Liver (tissue), 9 donors: ENCODE measurements around the gene CSTA. TPM values are rescaled to one million over a fixed set of nuclear protein-coding genes. Genes with fewer than 3 reads are reported as not detected.

ENCODE experiments used
- DNase-seq: peaks from one replicate; pipeline ENCODE4 v3.0.0-alpha.2; 2017; ENCODE audit warnings: low spot score
- H3K27ac ChIP-seq, 2 donors: one replicate each; pipeline ENCODE4 v1.7.0; 2013; ENCODE audit warnings: inconsistent platforms in 2 of 2, low read length in 2 of 2, control low read depth in 1 of 2, low read depth in 1 of 2, mild to moderate bottlenecking in 1 of 2
- H3K27me3 ChIP-seq, 4 donors: one replicate each; pipeline versions ENCODE4 v1.6.1 to v1.7.0; 2013; ENCODE audit warnings: low read length in 3 of 4, inconsistent platforms in 1 of 4, mild to moderate bottlenecking in 1 of 4, moderate library complexity in 1 of 4; ENCODE audit not compliant: control insufficient read depth in 4 of 4, insufficient read depth in 4 of 4
- H3K36me3 ChIP-seq, 4 donors: one replicate each; pipeline versions ENCODE4 v1.6.1 to v1.7.0; 2013; ENCODE audit warnings: low read length in 3 of 4, mild to moderate bottlenecking in 3 of 4, low read depth in 1 of 4, moderate library complexity in 1 of 4; ENCODE audit not compliant: control insufficient read depth in 4 of 4, insufficient read depth in 3 of 4
- H3K4me1 ChIP-seq, 4 donors: one replicate each; pipeline versions ENCODE4 v1.6.1 to v1.7.0; 2013; ENCODE audit warnings: low read length in 3 of 4, mild to moderate bottlenecking in 3 of 4, moderate library complexity in 1 of 4; ENCODE audit not compliant: control insufficient read depth in 4 of 4, insufficient read depth in 4 of 4
- H3K4me3 ChIP-seq, 3 donors: one replicate each; pipeline versions ENCODE4 v1.6.1 to v1.7.0; 2013; ENCODE audit warnings: low read length in 3 of 3, control low read depth in 1 of 3, low read depth in 1 of 3, mild to moderate bottlenecking in 1 of 3
- H3K9ac ChIP-seq, 2 donors: one replicate each; pipeline ENCODE4 v1.7.0; 2013; ENCODE audit warnings: low read length in 2 of 2, mild to moderate bottlenecking in 2 of 2, moderate library complexity in 2 of 2, control low read depth in 1 of 2, low read depth in 1 of 2
- H3K9me3 ChIP-seq, 4 donors: one replicate each; pipeline versions ENCODE4 v1.6.1 to v1.7.0; 2013; ENCODE audit warnings: low read length in 3 of 4; ENCODE audit not compliant: control insufficient read depth in 4 of 4
- EGR1 ChIP-seq, 2 donors: IDR thresholded peaks; 2 replicates each; pipeline ENCODE4 v1.6.1; 2016 to 2018; ENCODE audit warnings: antibody characterized with exemption in 2 of 2, low read depth in 2 of 2
- FOXA1 ChIP-seq: IDR thresholded peaks from 2 replicates; pipeline ENCODE4 v1.6.1; 2016; ENCODE audit warnings: antibody characterized with exemption
- FOXA2 ChIP-seq: IDR thresholded peaks from 2 replicates; pipeline ENCODE4 v1.6.1; 2016; ENCODE audit warnings: antibody characterized with exemption
- GABPA ChIP-seq, 2 donors: IDR thresholded peaks in 1 of 2; conservative IDR thresholded peaks in 1 of 2; 2 replicates each; pipeline ENCODE4 v1.6.1; 2016; ENCODE audit warnings: antibody characterized with exemption in 2 of 2, mild to moderate bottlenecking in 1 of 2, moderate library complexity in 1 of 2
- HNF4A ChIP-seq, 2 donors: conservative IDR thresholded peaks; 2 replicates each; pipeline ENCODE4 v1.6.1; 2016; ENCODE audit warnings: antibody characterized with exemption in 2 of 2, mild to moderate bottlenecking in 2 of 2
- HNF4G ChIP-seq: IDR thresholded peaks from 2 replicates; pipeline ENCODE4 v1.6.1; 2016; ENCODE audit warnings: antibody characterized with exemption
- JUND ChIP-seq, 2 donors: IDR thresholded peaks; 2 replicates each; pipeline ENCODE4 v1.6.1; 2016; ENCODE audit warnings: antibody characterized with exemption in 2 of 2
- MAX ChIP-seq: IDR thresholded peaks from 2 replicates; pipeline ENCODE4 v1.6.1; 2016; ENCODE audit warnings: antibody characterized with exemption
- NR2F2 ChIP-seq: IDR thresholded peaks from 2 replicates; pipeline ENCODE4 v1.6.1; 2016; ENCODE audit warnings: antibody characterized with exemption
- RAD21 ChIP-seq, 2 donors: IDR thresholded peaks; 2 replicates each; pipeline ENCODE4 v1.6.1; 2016; ENCODE audit warnings: antibody characterized with exemption in 2 of 2, mild to moderate bottlenecking in 2 of 2
- REST ChIP-seq: IDR thresholded peaks from 2 replicates; pipeline ENCODE4 v1.6.1; 2016; ENCODE audit warnings: antibody characterized with exemption, mild to moderate bottlenecking
- RXRA ChIP-seq, 2 donors: IDR thresholded peaks; 2 replicates each; pipeline ENCODE4 v1.6.1; 2017 to 2018; ENCODE audit warnings: antibody characterized with exemption in 2 of 2, mild to moderate bottlenecking in 1 of 2
- SP1 ChIP-seq: IDR thresholded peaks from 2 replicates; pipeline ENCODE4 v1.6.1; 2018; ENCODE audit warnings: antibody characterized with exemption, mild to moderate bottlenecking
- TAF1 ChIP-seq: conservative IDR thresholded peaks from 2 replicates; pipeline ENCODE4 v1.6.1; 2016; ENCODE audit warnings: antibody characterized with exemption, mild to moderate bottlenecking
- YY1 ChIP-seq: IDR thresholded peaks from 2 replicates; pipeline ENCODE4 v1.6.1; 2016; ENCODE audit warnings: antibody characterized with exemption, mild to moderate bottlenecking
- WGBS: extraction: QIAGEN DNeasy Blood & Tissue Kit; methylation state at CpG from one replicate; pipeline ENCODE4 v1.1.7; 2013; 5-methylcytosine and 5-hydroxymethylcytosine counted together
- polyA plus RNA-seq, 2 donors: library from polyadenylated mRNA; stranded (reverse) in 1 of 2; unstranded in 1 of 2; fragments of 200-250 nt in 1 of 2; fragments of >200 nt in 1 of 2; fragmentation: Nextera tagmentation in 1 of 2; extraction: Ambion mirVana in 1 of 2; gene quantifications; one replicate each; pipeline versions ENCODE4 v1.2.1 to v1.2.3, GENCODE V29; 2013 to 2015
- total RNA-seq, 2 donors: library from RNA; depleted of rRNA; stranded (reverse); fragments of >200 nt; gene quantifications; one replicate each; pipeline ENCODE4 v1.2.3, GENCODE V29; 2014
- TF ChIP-seq, protein P1 (sequence below): fragments of 150-350 bp; IDR thresholded peaks from 2 replicates; pipeline ENCODE4 v1.5.1; 2017; ENCODE audit warnings: improper control_type of control experiment, low read depth, low read length; ENCODE audit not compliant: missing input control
- TF ChIP-seq, protein P2 (sequence below): IDR thresholded peaks from 2 replicates; pipeline ENCODE4 v1.6.1; 2016; ENCODE audit warnings: antibody characterized with exemption
- TF ChIP-seq, protein P3 (sequence below): IDR thresholded peaks from 2 replicates; pipeline ENCODE4 v1.6.1; 2016; ENCODE audit warnings: antibody characterized with exemption
- donor health status: healthy.
- donor health status: healthy.
- donor health status: healthy.
- donor health status: healthy.
- donor health status: healthy.

The CSTA gene
- total and polyA plus RNA-seq, 4 donors, result 1.5 to 6.6 (median 4.0) TPM

GRCh38 chr3:122284486-122284885 is 40.6 kb upstream of the CSTA start:
- no peaks in the 10 kb centered on the region for H3K4me1 ChIP-seq
- TF ChIP-seq HNF4G (no peak), FOXA2 (no peak), MAX (no peak), GABPA (IDR thresholded peaks at IDR 0.05 in 1 of 2, conservative IDR thresholded peaks at IDR 0.05 in 1 of 2) (no peak), REST (no peak), RAD21 (IDR thresholded peaks at IDR 0.05) (no peak), YY1 (no peak)
- TF ChIP-seq, protein P1, sequence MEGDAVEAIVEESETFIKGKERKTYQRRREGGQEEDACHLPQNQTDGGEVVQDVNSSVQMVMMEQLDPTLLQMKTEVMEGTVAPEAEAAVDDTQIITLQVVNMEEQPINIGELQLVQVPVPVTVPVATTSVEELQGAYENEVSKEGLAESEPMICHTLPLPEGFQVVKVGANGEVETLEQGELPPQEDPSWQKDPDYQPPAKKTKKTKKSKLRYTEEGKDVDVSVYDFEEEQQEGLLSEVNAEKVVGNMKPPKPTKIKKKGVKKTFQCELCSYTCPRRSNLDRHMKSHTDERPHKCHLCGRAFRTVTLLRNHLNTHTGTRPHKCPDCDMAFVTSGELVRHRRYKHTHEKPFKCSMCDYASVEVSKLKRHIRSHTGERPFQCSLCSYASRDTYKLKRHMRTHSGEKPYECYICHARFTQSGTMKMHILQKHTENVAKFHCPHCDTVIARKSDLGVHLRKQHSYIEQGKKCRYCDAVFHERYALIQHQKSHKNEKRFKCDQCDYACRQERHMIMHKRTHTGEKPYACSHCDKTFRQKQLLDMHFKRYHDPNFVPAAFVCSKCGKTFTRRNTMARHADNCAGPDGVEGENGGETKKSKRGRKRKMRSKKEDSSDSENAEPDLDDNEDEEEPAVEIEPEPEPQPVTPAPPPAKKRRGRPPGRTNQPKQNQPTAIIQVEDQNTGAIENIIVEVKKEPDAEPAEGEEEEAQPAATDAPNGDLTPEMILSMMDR, result no peak

DNA sequence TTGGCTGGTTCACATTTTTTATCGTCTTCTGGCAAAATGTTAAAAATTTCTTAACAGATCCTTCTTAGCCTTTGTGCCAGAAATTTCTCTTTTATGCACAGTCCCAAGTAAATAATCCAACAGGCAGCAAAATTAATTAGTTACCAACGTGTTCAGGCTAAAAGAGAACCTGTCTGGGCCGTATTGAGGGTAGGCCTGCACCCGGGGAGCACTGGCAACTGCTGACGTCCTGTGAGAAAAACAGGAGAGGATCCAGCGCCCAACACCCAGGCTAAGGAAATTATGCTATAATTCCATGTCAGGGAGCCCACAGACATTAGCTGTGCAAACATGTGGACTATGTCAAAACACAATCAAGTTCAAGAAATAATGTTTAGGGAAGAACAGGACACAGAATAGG is 30.7 kb upstream of the CSTA start:
- Histone ChIP-seq H3K27ac (no peak overlapping the region), H3K27me3 (no peaks in the 10 kb centered on the region), H3K4me1 (peaks cover 3 to 17% (median 10%) of the 10 kb centered on the region in 4 donors), H3K9me3 (no peaks in the 10 kb centered on the region), H3K36me3 (no peaks in the 10 kb centered on the region), H3K9ac (no peak overlapping the region), H3K4me3 (no peak overlapping the region)
- DNase-seq, result no peak
- 30% methylated on average over 6 of the region's 6 CpGs for WGBS
- no peak for TF ChIP-seq YY1
- TF ChIP-seq, protein P1, result no peak
- TF ChIP-seq TAF1, result no peak
- no peak for TF ChIP-seq RXRA (IDR thresholded peaks at IDR 0.05)
- TF ChIP-seq SP1, result no peak
- no peak for TF ChIP-seq NR2F2
- no peak for TF ChIP-seq RAD21 (IDR thresholded peaks at IDR 0.05)
- TF ChIP-seq MAX, result no peak
- TF ChIP-seq REST, result no peak
- TF ChIP-seq, protein P2, sequence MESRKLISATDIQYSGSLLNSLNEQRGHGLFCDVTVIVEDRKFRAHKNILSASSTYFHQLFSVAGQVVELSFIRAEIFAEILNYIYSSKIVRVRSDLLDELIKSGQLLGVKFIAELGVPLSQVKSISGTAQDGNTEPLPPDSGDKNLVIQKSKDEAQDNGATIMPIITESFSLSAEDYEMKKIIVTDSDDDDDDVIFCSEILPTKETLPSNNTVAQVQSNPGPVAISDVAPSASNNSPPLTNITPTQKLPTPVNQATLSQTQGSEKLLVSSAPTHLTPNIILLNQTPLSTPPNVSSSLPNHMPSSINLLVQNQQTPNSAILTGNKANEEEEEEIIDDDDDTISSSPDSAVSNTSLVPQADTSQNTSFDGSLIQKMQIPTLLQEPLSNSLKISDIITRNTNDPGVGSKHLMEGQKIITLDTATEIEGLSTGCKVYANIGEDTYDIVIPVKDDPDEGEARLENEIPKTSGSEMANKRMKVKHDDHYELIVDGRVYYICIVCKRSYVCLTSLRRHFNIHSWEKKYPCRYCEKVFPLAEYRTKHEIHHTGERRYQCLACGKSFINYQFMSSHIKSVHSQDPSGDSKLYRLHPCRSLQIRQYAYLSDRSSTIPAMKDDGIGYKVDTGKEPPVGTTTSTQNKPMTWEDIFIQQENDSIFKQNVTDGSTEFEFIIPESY, result no peak
- no peak for TF ChIP-seq EGR1 (IDR thresholded peaks at IDR 0.05; ENCODE audit: low read depth in 2 of 2)
- TF ChIP-seq, protein P3, sequence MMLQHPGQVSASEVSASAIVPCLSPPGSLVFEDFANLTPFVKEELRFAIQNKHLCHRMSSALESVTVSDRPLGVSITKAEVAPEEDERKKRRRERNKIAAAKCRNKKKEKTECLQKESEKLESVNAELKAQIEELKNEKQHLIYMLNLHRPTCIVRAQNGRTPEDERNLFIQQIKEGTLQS, result no peak
- no peak for TF ChIP-seq GABPA (IDR thresholded peaks at IDR 0.05 in 1 of 2, conservative IDR thresholded peaks at IDR 0.05 in 1 of 2)
- TF ChIP-seq FOXA2, result no peak
- no peak for TF ChIP-seq JUND (IDR thresholded peaks at IDR 0.05)
- TF ChIP-seq HNF4G, result no peak
- no peak for TF ChIP-seq FOXA1
- no peak for TF ChIP-seq HNF4A (conservative IDR thresholded peaks at IDR 0.05)

More at GRCh38 chr3:122284486-122284885, 40.6 kb upstream of the CSTA start:
- H3K9ac ChIP-seq, result no peak overlapping the region
- H3K4me3 ChIP-seq, result no peak overlapping the region
- no peaks in the 10 kb centered on the region for H3K36me3 ChIP-seq
- 94% methylated on average over 20 of the region's 20 CpGs for WGBS
- no peaks in the 10 kb centered on the region for H3K27me3 ChIP-seq
- DNase-seq, result no peak
- no peaks in the 10 kb centered on the region for H3K9me3 ChIP-seq
- H3K27ac ChIP-seq, result no peak overlapping the region
